WERI-Rb-1 (cell line): ENCODE results near the gene PTBP1.
"Not testable (repeated sequence)": the region's sequence is repeated elsewhere in the genome, so short reads cannot be mapped to it uniquely, and the experiment has no call there.

Experiments used
- DNase-seq: peaks from one replicate; pipeline ENCODE4 v3.0.0-alpha.2; 2020
- H3K27ac ChIP-seq: fragments of 250-450 bp; sonication (Bioruptor Pico); 2 replicates; pipeline ENCODE4 v1.5.1; 2020; ENCODE audit warnings: mild to moderate bottlenecking, moderate library complexity
- H3K27me3 ChIP-seq: fragments of 250-450 bp; sonication (Bioruptor Pico); 2 replicates; pipeline ENCODE4 v1.5.1; 2021; ENCODE audit warnings: mild to moderate bottlenecking, low read depth, moderate library complexity; ENCODE audit not compliant: insufficient read depth, severe bottlenecking
- H3K36me3 ChIP-seq: fragments of 250-450 bp; sonication (Bioruptor Pico); 2 replicates; pipeline ENCODE4 v1.5.1; 2020; ENCODE audit warnings: mild to moderate bottlenecking, moderate library complexity
- H3K4me3 ChIP-seq: 2 replicates; pipeline ENCODE4 v1.5.1; 2011; ENCODE audit warnings: low read depth, mild to moderate bottlenecking, control low read depth, low read length
- H3K9me3 ChIP-seq: fragments of 250-450 bp; sonication (Bioruptor Pico); 2 replicates; pipeline ENCODE4 v1.5.1; 2021; ENCODE audit warnings: mild to moderate bottlenecking, moderate library complexity; ENCODE audit not compliant: severe bottlenecking
- TF ChIP-seq, protein P1 (sequence below): IDR thresholded peaks from 2 replicates; pipeline ENCODE4 v1.5.1; 2011; ENCODE audit warnings: low read depth, mild to moderate bottlenecking, control low read depth, inconsistent platforms, low read length

The PTBP1 gene

DNA sequence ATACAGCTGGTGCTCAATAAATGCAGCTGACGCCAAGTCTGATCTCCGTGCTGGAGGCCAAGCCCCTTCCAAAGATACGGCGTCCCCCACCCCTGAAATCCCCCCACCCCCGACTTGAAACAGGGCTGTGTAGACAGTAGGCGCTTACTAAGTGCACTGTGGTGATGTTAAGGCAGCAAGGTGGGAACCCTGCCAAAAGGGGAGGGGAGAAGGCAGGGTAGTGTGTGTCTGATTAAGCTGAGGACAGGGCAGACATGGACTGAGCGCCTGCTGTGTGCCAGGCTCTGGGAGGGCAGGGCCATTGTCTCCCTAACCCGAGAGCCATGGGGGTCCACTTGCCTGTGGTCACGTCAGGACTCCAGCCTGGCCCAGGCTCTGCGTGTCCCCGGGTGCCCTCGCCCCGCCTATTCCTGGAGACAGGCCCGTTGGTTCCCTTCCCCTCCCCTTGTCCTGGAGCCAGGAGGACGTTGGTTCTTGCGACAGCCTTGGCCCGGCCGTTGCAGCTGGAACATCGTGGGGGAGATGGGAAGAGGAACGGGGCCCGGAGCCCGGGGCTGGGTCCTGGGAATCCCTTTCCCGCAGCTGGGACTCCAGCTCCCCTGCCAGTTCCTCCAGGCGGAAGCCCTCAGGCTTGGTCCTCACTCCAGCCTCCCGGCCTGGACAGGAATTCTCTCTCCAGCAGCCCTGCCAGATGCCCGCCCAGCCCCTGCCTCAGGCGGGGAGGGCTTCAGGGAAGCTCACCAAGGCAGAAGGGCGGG, 53.1 kb downstream of the PTBP1 start:
- H3K36me3 ChIP-seq = no peaks in the 10 kb centered on the region
- DNase-seq = peak; percentile 78
- no peaks in the 10 kb centered on the region for H3K27me3 ChIP-seq
- no peaks in the 10 kb centered on the region for H3K9me3 ChIP-seq
- peak overlapping the region; percentile 39; the same call in 1 of the 2 replicates for H3K27ac ChIP-seq
- peak overlapping the region; percentile 5; the same call in 1 of the 2 replicates for H3K4me3 ChIP-seq
- TF ChIP-seq, protein P1, sequence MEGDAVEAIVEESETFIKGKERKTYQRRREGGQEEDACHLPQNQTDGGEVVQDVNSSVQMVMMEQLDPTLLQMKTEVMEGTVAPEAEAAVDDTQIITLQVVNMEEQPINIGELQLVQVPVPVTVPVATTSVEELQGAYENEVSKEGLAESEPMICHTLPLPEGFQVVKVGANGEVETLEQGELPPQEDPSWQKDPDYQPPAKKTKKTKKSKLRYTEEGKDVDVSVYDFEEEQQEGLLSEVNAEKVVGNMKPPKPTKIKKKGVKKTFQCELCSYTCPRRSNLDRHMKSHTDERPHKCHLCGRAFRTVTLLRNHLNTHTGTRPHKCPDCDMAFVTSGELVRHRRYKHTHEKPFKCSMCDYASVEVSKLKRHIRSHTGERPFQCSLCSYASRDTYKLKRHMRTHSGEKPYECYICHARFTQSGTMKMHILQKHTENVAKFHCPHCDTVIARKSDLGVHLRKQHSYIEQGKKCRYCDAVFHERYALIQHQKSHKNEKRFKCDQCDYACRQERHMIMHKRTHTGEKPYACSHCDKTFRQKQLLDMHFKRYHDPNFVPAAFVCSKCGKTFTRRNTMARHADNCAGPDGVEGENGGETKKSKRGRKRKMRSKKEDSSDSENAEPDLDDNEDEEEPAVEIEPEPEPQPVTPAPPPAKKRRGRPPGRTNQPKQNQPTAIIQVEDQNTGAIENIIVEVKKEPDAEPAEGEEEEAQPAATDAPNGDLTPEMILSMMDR = no peak

DNA sequence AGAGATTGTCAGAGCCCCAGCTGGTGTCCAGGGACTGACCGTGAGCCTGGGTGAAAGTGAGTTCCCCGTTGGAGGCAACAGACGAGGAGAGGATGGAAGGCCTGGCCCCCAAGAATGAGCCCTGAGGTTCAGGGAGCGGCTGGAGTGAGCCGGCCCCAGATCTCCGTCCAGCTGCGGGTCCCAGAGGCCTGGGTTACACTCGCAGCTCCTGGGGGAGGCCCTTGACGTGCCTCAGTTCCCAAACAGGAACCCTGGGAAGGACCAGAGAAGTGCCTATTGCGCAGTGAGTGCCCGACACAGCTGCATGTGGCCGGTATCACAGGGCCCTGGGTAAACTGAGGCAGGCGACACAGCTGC, 53.7 kb downstream of the PTBP1 start:
- TF ChIP-seq, protein P1 = no peak
- Histone ChIP-seq H3K36me3 (no peaks in the 10 kb centered on the region), H3K9me3 (no peaks in the 10 kb centered on the region), H3K4me3 (no peak overlapping the region), H3K27ac (peak overlapping the region; percentile 39; the same call in 1 of the 2 replicates), H3K27me3 (no peaks in the 10 kb centered on the region)
- no peak for DNase-seq

DNA sequence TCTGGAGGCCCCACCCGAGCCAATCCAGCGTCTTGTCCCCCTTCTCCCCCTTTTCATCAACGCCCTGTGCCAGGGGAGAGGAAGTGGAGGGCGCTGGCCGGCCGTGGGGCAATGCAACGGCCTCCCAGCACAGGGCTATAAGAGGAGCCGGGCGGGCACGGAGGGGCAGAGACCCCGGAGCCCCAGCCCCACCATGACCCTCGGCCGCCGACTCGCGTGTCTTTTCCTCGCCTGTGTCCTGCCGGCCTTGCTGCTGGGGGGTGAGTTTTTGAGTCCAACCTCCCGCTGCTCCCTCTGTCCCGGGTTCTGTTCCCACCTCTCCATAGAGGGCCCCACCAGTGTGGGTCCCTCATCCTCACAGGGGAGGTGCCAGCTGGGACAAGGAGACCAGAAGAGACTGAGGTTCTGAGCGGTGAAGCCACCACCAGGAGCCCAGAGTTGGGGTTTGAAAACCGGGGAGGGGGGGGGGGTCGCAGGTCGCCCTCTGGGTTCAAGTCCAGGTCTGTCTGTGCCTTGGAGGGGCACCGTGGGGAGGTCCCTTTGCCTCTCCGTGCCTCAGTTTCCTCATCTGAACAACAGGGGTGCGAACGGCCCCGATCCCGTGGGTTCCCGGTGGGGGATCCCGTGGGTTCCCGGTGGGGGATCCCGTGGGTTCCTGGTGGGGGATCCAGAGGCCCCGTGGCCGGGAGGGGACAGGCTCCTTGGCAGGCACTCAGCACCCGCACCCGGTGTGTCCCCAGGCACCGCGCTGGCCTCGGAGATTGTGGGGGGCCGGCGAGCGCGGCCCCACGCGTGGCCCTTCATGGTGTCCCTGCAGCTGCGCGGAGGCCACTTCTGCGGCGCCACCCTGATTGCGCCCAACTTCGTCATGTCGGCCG, 55.1 kb downstream of the PTBP1 start, which contains the start of gene ELANE:
ELANE (plus strand) TSS at position 168 of the 878 bp plus-strand sequence; CDS start at position 194, 26 bp downstream.
- no peaks in the 10 kb centered on the region for H3K9me3 ChIP-seq
- no peak within 1 kb of the TSS for H3K4me3 ChIP-seq
- H3K36me3 ChIP-seq = no peaks in the 10 kb centered on the region
- H3K27me3 ChIP-seq = no peaks in the 10 kb centered on the region
- TF ChIP-seq, protein P1 = no peak
- DNase-seq = no peak
- H3K27ac ChIP-seq = no peak within 1 kb of the TSS

DNA sequence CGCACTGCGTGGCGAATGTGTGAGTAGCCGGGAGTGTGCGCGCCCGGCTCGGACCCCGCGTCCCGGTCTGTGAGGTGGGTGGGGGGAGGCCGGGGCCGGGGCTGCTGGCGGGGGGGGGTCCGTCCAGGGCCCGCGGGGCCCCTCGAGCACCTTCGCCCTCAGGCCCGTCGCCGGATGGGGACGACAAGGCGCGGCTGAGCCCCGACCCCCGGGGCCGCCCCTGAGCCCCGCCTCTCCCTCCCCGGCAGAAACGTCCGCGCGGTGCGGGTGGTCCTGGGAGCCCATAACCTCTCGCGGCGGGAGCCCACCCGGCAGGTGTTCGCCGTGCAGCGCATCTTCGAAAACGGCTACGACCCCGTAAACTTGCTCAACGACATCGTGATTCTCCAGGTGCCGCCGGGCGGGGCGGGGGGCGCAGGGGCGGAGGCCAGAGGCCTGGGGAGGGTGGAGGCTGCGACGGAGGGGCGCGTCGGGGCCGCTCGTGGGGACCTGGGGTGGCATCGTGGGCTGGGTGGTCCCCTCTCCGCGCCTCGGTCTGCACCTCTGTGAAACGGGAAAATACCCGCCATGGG, 55.8 kb downstream of the PTBP1 start:
- Histone ChIP-seq H3K27ac (no peak overlapping the region), H3K9me3 (no peaks in the 10 kb centered on the region), H3K36me3 (no peaks in the 10 kb centered on the region), H3K4me3 (no peak overlapping the region), H3K27me3 (no peaks in the 10 kb centered on the region)
- TF ChIP-seq, protein P1 = no peak
- no peak for DNase-seq

DNA sequence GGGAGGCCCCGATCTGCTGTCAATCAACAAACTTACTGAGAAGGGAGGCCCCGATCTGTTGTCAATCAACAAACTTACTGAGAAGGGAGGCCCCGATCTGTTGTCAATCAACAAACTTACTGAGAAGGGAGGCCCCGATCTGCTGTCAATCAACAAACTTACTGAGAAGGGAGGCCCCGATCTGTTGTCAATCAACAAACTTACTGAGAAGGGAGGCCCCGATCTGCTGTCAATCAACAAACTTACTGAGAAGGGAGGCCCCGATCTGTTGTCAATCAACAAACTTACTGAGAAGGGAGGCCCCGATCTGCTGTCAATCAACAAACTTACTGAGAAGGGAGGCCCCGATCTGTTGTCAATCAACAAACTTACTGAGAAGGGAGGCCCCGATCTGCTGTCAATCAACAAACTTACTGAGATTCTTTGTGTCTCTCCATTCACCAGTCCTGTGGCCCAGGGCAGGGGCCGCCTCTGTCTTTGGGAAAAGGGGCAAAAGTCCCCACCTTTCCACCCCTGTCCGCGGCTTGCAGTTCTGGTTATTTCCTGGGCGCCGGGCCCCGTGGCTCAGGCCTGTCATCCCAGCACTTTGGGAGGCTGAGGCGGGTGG, 56.5 kb downstream of the PTBP1 start:
- not testable (repeated sequence) for H3K9me3 ChIP-seq, H3K27ac ChIP-seq, H3K27me3 ChIP-seq, H3K4me3 ChIP-seq, DNase-seq, H3K36me3 ChIP-seq
